ENCODE measurements around the gene PRKN.

PRKN gene

DNA sequence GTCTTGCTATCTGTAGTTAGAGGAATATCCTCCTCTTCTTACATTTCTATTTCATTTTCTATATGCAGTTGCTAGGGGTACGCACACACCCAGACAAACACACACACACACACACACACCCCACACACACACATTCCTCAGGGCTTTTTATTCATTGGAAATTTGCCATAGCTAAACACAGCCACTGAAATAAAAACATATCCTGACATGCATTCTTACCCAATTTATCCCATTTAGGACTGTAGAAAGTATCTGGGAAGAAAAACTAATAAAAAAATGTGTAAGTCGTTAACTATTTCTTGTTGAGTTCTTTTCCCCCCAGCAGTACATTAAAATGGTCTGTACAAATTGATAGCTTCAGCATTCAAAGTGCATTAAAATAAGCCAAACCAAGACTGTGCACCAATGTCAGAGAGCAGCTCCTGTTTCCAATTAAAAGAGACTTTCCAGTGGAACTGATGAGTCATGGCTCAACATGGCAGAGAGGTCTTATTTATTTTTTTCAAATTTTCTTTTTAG, 1095.8 kb downstream of the PRKN start:
- H3K27ac ChIP-seq: no peak overlapping the region
- TF ChIP-seq, protein P1, sequence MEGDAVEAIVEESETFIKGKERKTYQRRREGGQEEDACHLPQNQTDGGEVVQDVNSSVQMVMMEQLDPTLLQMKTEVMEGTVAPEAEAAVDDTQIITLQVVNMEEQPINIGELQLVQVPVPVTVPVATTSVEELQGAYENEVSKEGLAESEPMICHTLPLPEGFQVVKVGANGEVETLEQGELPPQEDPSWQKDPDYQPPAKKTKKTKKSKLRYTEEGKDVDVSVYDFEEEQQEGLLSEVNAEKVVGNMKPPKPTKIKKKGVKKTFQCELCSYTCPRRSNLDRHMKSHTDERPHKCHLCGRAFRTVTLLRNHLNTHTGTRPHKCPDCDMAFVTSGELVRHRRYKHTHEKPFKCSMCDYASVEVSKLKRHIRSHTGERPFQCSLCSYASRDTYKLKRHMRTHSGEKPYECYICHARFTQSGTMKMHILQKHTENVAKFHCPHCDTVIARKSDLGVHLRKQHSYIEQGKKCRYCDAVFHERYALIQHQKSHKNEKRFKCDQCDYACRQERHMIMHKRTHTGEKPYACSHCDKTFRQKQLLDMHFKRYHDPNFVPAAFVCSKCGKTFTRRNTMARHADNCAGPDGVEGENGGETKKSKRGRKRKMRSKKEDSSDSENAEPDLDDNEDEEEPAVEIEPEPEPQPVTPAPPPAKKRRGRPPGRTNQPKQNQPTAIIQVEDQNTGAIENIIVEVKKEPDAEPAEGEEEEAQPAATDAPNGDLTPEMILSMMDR (conservative IDR thresholded peaks at IDR 0.05): no peak
- TF ChIP-seq ZFX (IDR thresholded peaks at IDR 0.05): no peak

DNA sequence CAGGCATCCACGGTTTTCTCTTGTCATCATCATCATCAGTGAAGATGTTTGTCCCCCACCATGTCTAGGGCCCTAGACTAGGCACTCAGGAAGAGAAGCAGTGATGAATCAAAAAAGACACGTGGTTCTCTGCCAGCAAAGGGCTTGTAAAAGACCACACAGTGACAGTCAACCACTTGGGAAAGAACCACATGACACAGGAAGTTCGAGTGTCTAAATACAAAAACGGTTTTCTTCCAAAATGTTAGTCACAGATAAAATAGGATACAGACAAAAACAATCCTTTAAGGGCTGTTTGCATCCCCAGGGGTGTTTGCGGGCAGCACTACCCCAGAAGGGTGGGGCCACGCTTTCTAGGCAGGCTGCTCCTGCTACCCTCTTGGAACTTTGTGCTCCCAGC, 1096.9 kb downstream of the PRKN start:
- H3K27ac ChIP-seq: no peak overlapping the region
- TF ChIP-seq, protein P1 (conservative IDR thresholded peaks at IDR 0.05): no peak
- no peak for TF ChIP-seq ZFX (IDR thresholded peaks at IDR 0.05)

DNA sequence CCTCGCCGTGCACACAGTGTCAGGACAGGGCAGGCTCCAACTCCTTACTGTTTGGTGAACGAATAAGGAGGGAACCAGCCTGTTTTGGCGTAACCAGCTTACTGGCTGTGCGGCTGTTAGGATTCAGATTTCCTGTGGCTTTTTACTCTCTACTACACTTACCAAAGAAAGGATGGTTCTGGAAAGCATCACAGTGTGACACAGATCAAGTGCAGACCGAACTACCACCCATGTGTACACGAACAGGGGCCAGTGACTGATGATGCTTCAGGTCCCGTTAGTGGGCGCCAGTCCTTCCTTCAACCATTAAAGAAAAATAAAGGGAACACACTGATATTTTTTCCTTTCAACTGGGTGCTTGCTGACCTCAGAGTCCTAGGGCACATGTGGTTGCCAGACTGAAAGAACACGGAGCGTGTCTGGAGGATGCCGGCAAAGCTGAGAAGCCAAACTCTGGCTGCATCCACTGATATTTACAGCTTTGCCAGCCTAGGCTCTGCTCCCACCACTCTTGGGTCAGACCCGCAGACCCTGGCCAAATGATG, 1101.4 kb downstream of the PRKN start:
- TF ChIP-seq ZFX (IDR thresholded peaks at IDR 0.05): no peak
- TF ChIP-seq, protein P1 (conservative IDR thresholded peaks at IDR 0.05): no peak
- no peak overlapping the region for H3K27ac ChIP-seq

DNA sequence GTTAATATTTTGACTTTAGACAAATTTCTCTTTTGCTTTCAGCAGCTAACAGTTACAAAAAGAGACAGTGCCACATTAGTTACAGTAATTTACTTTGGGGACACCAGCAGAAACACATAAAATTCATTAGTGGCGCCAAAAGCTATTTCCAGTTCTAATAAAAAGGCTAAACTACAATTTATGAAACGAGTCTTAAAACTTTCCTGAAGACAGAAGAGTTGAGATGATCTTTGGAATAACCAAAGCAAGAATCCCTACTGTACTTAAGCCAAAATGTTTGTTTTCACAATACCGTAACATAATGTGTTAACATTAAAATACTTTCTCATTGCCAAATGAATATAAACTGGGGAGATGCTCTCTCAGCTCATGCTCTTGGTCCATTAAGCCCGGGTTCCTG, 1103.5 kb downstream of the PRKN start:
- H3K27ac ChIP-seq: no peak overlapping the region
- TF ChIP-seq, protein P1 (conservative IDR thresholded peaks at IDR 0.05): no peak
- TF ChIP-seq ZFX (IDR thresholded peaks at IDR 0.05): no peak

DNA sequence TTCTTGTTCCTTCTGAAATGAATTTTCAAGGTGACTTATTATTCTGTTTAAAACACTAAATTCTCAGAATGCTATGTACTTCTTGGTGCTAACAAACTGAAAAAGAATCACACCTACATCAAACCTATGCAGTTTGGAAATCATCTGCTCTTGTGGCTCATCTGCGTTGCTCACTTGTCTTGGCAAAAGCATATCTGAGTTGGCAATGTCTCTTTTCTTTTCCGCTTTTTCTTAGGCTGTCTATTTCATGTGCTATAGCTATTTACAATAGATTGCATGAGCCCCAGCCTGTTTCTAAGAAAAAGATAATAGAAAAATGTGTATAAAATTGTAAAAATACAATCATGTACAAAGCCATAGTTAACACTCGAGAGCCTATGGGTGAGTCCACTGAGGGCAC, 1104.8 kb downstream of the PRKN start:
- no peak for TF ChIP-seq ZFX (IDR thresholded peaks at IDR 0.05)
- TF ChIP-seq, protein P1 (conservative IDR thresholded peaks at IDR 0.05): no peak
- no peak overlapping the region for H3K27ac ChIP-seq

DNA sequence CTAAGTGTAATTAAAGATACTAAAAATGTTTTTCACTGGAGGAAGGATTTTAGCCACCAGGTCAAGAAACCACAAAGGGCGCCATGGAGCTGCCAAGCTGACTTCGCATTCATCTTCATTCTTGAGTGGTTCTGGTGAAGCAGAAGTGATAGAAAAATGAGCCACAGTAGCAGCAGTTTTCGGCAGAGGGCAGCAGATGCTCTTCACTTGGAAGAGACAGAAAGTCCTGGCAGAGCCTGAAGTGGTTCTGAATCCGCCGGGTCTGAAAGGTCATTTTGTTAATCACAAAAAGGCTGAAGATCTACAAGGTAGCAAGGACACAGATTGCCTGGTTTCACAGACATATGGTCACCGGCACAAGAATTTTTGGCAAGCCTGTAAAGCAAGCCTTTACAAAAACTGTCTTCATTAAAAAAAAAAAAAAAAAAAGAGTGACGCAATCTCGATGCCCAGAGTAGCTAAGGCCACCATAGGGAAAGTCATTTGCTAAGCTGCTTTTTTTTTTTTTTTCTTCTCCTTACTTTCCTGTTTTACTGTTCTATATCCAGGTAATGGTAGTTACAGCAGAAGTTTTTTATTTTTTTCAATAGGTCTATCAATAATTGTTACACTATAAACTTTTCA, 1108.6 kb downstream of the PRKN start:
- no peak overlapping the region for H3K27ac ChIP-seq
- TF ChIP-seq ZFX (IDR thresholded peaks at IDR 0.05): no peak
- TF ChIP-seq, protein P1 (conservative IDR thresholded peaks at IDR 0.05): peak; percentile 68

DNA sequence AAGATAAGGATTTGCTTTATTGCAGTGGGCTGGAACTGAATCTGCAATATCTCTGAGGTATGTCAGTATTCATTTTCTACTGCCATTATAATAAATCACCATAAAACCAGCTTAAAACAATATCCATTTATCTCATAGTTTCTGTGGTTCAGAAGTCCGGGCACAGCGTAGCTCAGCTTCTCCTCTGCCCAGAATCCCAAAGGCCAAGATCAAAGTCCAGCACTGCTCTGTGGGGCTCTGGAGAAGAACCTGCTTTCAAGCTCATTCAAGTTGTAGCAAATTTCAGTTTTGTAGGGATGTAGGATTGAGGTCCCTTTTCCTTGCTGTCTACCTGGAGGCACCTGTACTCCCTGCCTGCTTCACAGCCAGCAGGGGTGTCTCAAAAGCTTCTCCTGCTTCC, 1113.9 kb downstream of the PRKN start:
- TF ChIP-seq, protein P1 (conservative IDR thresholded peaks at IDR 0.05): no peak
- TF ChIP-seq ZFX (IDR thresholded peaks at IDR 0.05): no peak
- H3K27ac ChIP-seq: no peak overlapping the region

Data from C4-2B (cell line).